ENCODE data around the gene SGIP1. TPM values are rescaled to one million over a fixed set of nuclear protein-coding genes. Genes with fewer than 3 reads are reported as not detected.

SGIP1 gene
- total and polyA plus RNA-seq, 4 donors: 2.7 to 17.0 (median 4.7) TPM

DNA sequence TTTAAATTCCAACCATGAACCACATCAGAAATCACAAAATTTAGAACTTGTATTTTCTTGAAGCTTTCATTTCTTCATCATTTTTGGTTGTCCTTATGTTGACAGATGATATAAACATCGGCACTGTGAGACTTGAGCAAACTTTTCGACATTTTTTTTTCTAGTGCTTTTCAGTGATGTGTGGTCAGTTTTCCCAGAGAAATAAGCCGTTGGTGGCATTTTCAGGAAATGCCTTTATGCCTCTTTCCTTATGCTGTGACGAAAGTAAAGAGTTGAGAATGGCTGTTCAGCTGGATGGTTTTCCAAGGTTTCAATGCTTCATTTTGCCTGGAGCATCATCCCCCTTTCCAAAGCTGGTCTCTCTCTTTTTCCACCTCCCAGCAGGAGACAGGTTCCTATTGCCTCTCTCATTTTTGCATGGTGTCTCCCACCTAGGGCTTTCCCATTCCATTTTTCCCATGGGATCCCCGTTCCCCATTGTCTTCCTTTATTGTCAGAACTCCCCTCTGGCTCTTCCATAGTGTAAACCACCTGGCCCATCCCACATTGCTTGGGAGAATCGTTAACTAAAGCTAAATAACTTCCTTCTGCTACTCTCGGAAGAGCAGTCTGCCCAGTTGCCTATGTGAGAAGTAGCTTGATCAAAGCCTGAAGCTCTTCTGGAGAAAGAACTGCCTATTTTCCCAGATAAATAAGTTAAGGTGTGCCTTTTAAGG lies 156.9 kb downstream of the SGIP1 start:
- WGBS, 2 donors: 67 to 76% methylated on average over 7 of the region's 7 CpGs
- peaks cover 0 to 8% (median 0%) of the 10 kb centered on the region in 4 donors for H3K36me3 ChIP-seq (ENCODE audit: control insufficient read depth in 4 of 4, insufficient read depth in 4 of 4, low read length in 4 of 4)
- H3K4me1 ChIP-seq (ENCODE audit: control insufficient read depth in 5 of 5, insufficient read depth in 5 of 5, low read length in 5 of 5): no peaks in the 10 kb centered on the region
- no peaks in the 10 kb centered on the region for H3K27me3 ChIP-seq (ENCODE audit: control insufficient read depth in 3 of 3, insufficient read depth in 3 of 3, low read length in 2 of 3)
- peak overlapping the region in 1 of 2 donors; percentile 21 for H3K27ac ChIP-seq (ENCODE audit: low read depth in 1 of 2, low read length in 1 of 2)
- DNase-seq (no peak), ATAC-seq (ENCODE audit: insufficient read depth, low FRiP score) (no peak)
- H3K9me3 ChIP-seq (ENCODE audit: control insufficient read depth in 4 of 4, insufficient read depth in 3 of 4, low read length in 3 of 4): no peaks in the 10 kb centered on the region
- no peak overlapping the region for H3K9ac ChIP-seq (ENCODE audit: insufficient read depth in 1 of 2, low read length in 2 of 2)
- TF ChIP-seq, protein P1, sequence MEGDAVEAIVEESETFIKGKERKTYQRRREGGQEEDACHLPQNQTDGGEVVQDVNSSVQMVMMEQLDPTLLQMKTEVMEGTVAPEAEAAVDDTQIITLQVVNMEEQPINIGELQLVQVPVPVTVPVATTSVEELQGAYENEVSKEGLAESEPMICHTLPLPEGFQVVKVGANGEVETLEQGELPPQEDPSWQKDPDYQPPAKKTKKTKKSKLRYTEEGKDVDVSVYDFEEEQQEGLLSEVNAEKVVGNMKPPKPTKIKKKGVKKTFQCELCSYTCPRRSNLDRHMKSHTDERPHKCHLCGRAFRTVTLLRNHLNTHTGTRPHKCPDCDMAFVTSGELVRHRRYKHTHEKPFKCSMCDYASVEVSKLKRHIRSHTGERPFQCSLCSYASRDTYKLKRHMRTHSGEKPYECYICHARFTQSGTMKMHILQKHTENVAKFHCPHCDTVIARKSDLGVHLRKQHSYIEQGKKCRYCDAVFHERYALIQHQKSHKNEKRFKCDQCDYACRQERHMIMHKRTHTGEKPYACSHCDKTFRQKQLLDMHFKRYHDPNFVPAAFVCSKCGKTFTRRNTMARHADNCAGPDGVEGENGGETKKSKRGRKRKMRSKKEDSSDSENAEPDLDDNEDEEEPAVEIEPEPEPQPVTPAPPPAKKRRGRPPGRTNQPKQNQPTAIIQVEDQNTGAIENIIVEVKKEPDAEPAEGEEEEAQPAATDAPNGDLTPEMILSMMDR (IDR thresholded peaks at IDR 0.05; ENCODE audit: control extremely low read depth, extremely low read depth): no peak
- H3K4me3 ChIP-seq: no peak overlapping the region

GRCh38 chr1:66692681-66693080 lies 158.7 kb downstream of the SGIP1 start:
- H3K36me3 ChIP-seq (ENCODE audit: control insufficient read depth in 4 of 4, insufficient read depth in 4 of 4, low read length in 4 of 4): peaks cover 0 to 8% (median 0%) of the 10 kb centered on the region in 4 donors
- TF ChIP-seq, protein P1 (IDR thresholded peaks at IDR 0.05; ENCODE audit: control extremely low read depth, extremely low read depth): no peak
- no peak for DNase-seq

GRCh38 chr1:66693856-66694255 lies 159.9 kb downstream of the SGIP1 start:
- H3K4me1 ChIP-seq (ENCODE audit: control insufficient read depth in 5 of 5, insufficient read depth in 5 of 5, low read length in 5 of 5): peaks cover 0 to 4% (median 0%) of the 10 kb centered on the region in 5 donors
- DNase-seq: no peak
- no peaks in the 10 kb centered on the region for H3K9me3 ChIP-seq (ENCODE audit: control insufficient read depth in 4 of 4, insufficient read depth in 3 of 4, low read length in 3 of 4)
- no peaks in the 10 kb centered on the region for H3K27me3 ChIP-seq (ENCODE audit: control insufficient read depth in 3 of 3, insufficient read depth in 3 of 3, low read length in 2 of 3)
- no peak for ATAC-seq (ENCODE audit: insufficient read depth, low FRiP score)
- no peak overlapping the region for H3K27ac ChIP-seq (ENCODE audit: low read depth in 1 of 2, low read length in 1 of 2)
- no peak overlapping the region for H3K9ac ChIP-seq (ENCODE audit: insufficient read depth in 1 of 2, low read length in 2 of 2)
- H3K36me3 ChIP-seq (ENCODE audit: control insufficient read depth in 4 of 4, insufficient read depth in 4 of 4, low read length in 4 of 4): peaks cover 0 to 8% (median 0%) of the 10 kb centered on the region in 4 donors
- TF ChIP-seq, protein P1 (IDR thresholded peaks at IDR 0.05; ENCODE audit: control extremely low read depth, extremely low read depth): no peak
- no peak overlapping the region for H3K4me3 ChIP-seq

More at GRCh38 chr1:66692681-66693080, 158.7 kb downstream of the SGIP1 start:
- Histone ChIP-seq H3K27me3 (ENCODE audit: control insufficient read depth in 3 of 3, insufficient read depth in 3 of 3, low read length in 2 of 3) (no peaks in the 10 kb centered on the region), H3K4me3 (no peak overlapping the region), H3K4me1 (ENCODE audit: control insufficient read depth in 5 of 5, insufficient read depth in 5 of 5, low read length in 5 of 5) (peaks cover 0 to 4% (median 0%) of the 10 kb centered on the region in 5 donors), H3K9me3 (ENCODE audit: control insufficient read depth in 4 of 4, insufficient read depth in 3 of 4, low read length in 3 of 4) (no peaks in the 10 kb centered on the region), H3K9ac (ENCODE audit: insufficient read depth in 1 of 2, low read length in 2 of 2) (no peak overlapping the region), H3K27ac (ENCODE audit: low read depth in 1 of 2, low read length in 1 of 2) (no peak overlapping the region)
- no peak for ATAC-seq (ENCODE audit: insufficient read depth, low FRiP score)
- 72 to 77% methylated on average over 3 of the region's 3 CpGs for WGBS, 2 donors
